ENCODE data around the gene ZNF860.
"Not testable (repeated sequence)": the region's sequence is repeated elsewhere in the genome, so short reads cannot be mapped to it uniquely, and the experiment has no call there.

The ZNF860 gene

GRCh38 chr3:31962801-31963205 is 18.7 kb upstream of the ZNF860 start:
- DNase-seq, result peak; percentile 39

GRCh38 chr3:31966978-31967591 is 14.5 kb upstream of the ZNF860 start:
- DNase-seq, result no peak

GRCh38 chr3:31967592-31967991 is 14.0 kb upstream of the ZNF860 start:
- no peak for DNase-seq

- no peak for DNase-seq
Measured at GRCh38 chr3:31968369-31968926, 13.1 kb upstream of the ZNF860 start.

- DNase-seq, result peak; percentile 6
Measured at GRCh38 chr3:31968927-31969418, 12.6 kb upstream of the ZNF860 start.

GRCh38 chr3:31971607-31972006 is 9.9 kb upstream of the ZNF860 start:
- no peak for DNase-seq

- no peak for DNase-seq
Measured at GRCh38 chr3:31973081-31973480, 8.5 kb upstream of the ZNF860 start.

- DNase-seq, result no peak
Measured at GRCh38 chr3:31973837-31974236, 7.7 kb upstream of the ZNF860 start.

- no peak for DNase-seq
Measured at GRCh38 chr3:31974471-31974870, 7.1 kb upstream of the ZNF860 start.

GRCh38 chr3:31974964-31975363 is 6.6 kb upstream of the ZNF860 start:
- no peak for DNase-seq

- no peak for DNase-seq
Measured at GRCh38 chr3:31976302-31976701, 5.2 kb upstream of the ZNF860 start.

- no peak for DNase-seq
Measured at GRCh38 chr3:31977736-31978135, 3.8 kb upstream of the ZNF860 start.

GRCh38 chr3:31978553-31978952 is 3.0 kb upstream of the ZNF860 start:
- no peak for DNase-seq

GRCh38 chr3:31979001-31979697 is 2.4 kb upstream of the ZNF860 start:
- DNase-seq, result no peak

- peak; percentile 84 for DNase-seq
Measured at GRCh38 chr3:31980530-31981205, 882 bp upstream of the ZNF860 start.

GRCh38 chr3:31984321-31984720 is 2.8 kb downstream of the ZNF860 start:
- no peak for DNase-seq

- no peak for DNase-seq
Measured at GRCh38 chr3:31985831-31986230, 4.3 kb downstream of the ZNF860 start.

- DNase-seq, result no peak
Measured at GRCh38 chr3:31988271-31988670, 6.7 kb downstream of the ZNF860 start.

- DNase-seq, result not testable (repeated sequence)
Measured at GRCh38 chr3:31992995-31993394, 11.4 kb downstream of the ZNF860 start.

GRCh38 chr3:31993843-31994242 is 12.3 kb downstream of the ZNF860 start:
- no peak for DNase-seq

GRCh38 chr3:31995026-31995425 is 13.5 kb downstream of the ZNF860 start:
- DNase-seq, result not testable (repeated sequence)

- no peak for DNase-seq
Measured at GRCh38 chr3:31996195-31996594, 14.6 kb downstream of the ZNF860 start.

GRCh38 chr3:31997500-31997899 is 15.9 kb downstream of the ZNF860 start:
- no peak for DNase-seq

All from NCI-H69 (cell line).